Stimulated activated CD4-positive, alpha-beta T cell treated with anti-CD3 and anti-CD28 coated beads, Interleukin-2, amount 100 ng/mL, for 4 hours (primary cell): ENCODE measurements around the gene COL23A1.

Experiments
- DNase-seq: peaks from one replicate; pipeline ENCODE4 v3.0.0-alpha.2; 2020; ENCODE audit warnings: low read depth

COL23A1 gene

DNA sequence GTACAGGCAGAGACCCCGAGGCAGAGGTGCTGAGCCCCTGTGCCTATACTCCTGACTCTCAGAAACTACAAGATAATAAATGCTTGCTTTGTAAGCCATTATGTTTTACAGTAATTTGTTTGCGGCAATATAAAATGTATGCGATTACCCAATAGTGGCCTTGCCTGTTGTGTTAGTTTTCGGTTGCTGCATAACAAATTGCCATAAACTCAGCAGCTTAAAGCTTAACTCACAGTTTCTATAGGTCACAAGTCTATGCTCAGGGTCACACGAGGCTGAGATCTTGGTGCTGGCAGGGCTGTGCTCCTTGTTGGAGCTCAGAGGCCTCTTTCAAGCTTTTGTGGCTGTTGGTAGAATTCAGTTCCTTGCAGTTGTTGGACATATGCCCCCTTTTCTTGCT is 114.8 kb downstream of the COL23A1 start:
- DNase-seq = no peak

DNA sequence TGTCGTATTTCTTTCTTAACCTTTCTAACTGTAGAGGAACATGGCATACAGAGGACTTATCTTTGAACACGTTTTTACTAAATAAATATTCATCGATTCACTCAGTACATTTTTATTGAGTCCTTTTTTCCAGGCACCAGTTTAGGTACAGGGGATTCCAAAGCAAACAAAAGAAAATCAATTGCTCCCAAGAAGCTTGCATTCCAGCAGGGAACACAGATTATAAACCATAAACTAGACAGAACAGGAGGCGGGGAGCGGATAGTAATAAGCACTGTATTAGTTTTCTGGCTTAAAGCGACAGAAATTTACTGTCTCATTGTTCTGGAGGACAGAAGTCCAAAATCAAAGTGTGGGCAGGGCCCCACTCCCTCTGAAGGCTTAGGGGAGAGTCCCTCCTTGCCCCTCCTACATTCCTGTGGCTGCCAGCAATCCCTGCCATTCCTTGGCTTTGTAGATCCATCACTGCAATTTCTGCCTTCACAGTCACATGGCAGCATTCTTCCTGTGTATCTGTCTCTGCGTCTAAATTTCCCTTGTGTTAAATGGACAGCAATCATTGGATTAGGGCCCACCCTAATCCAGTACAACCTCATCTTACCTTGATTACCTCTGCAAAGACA is 115.5 kb downstream of the COL23A1 start:
- no peak for DNase-seq

DNA sequence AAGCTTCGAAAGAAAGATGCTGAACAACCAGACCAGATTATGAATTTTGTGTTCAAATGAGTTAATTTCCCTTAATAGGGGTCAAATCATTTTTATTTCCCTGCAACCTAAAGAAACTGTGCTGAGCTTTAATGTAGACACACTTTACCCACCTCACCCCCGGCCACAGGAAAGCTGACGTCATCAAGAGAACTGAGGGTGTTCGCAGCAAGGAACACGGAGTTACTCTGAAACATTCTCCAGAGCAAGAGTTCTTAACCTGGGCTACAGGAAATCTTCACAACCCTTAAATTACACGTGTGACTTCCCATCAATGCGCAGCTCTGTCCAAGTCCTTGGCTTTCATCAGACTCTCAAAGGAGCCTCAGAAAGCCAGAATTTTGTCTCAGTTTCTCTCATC is 116.3 kb downstream of the COL23A1 start:
- DNase-seq = no peak

DNA sequence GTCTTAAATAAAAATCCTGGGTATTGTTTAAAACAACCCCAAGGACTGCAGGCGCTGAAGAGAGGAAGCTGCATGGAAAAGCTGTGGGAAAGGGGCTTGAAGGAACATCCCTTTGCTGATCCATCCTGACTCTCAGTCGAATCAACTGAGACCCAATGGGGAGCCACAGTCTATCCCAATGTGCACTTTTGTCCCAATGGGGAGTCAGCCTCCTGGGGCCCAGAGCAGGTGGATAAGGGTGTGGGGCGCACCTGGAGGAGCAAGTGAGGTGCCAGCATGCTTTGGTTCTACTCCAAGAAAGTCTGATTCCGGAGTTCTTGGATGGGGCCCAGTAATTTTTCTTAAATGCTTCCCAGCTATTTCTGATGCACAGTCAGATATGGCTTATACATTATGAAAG is 118.1 kb downstream of the COL23A1 start:
- DNase-seq = no peak

DNA sequence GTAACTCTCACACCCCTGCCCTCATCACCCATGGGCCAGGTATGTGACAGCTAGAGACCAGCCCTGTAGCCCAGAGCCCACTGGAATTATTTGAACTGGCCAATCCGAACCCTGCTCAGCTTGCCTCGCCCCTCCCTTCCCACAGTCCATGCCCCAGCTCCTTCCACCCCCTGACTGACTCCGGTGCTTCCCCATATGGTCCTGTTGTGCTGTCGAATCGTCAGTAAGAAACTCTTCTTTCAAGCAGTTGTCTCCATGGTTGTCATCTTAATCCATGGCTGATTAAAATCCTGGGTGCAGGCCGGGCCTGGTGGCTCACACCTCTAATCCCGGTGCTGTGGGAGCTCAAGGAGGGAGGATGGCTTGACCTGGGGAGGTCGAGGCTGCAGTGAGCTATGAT is 118.5 kb downstream of the COL23A1 start:
- DNase-seq = no peak

DNA sequence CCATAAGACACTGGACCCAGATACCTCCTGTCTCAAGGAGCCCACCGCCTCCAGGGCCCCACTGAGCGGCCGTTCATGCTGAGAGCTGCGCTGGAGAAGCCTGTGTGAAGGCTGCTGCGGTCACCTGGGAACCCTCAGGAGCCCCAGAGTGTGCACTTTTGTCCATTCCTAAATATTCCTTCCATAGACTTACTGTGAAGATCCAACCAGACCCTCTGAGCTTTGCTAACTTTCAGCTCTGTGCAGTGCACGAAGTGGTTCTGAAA is 119.5 kb downstream of the COL23A1 start:
- no peak for DNase-seq

DNA sequence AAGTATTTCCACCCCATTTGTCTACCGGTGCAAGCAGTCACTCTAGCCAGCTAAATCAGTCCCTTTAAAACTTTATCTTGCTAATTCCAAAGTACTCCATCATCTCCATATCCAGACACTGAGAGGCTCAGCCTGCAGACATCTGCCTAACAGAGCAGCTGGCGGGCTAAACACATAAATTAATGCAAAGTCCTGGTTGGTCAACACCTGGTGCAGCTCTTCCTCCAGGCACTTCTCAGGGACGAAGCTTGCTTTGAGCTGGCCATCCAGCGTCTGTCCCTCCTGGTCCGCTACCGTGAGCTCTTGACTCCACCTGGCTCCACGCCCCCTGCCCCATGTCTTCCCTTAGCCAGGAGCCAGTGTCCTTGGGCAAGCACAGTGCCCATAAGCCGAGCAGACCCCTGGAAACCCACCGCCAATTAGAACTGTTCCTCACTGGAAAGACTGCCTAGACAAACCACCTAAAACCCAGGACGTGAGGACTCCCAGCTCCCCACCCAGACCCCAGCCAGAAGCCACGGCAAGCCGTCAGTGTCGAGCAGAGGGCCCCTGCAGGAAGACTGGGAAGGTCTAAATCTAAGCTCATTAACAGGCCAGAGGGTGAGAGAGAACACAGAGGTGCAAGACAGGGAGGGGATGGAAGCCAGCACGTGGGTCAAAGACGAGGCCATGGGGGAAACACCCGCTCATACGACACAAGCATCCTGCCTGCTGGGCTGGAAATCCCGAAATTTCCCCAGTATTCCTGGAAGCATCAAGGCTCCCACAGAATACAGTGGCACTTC is 120.0 kb downstream of the COL23A1 start:
- no peak for DNase-seq

DNA sequence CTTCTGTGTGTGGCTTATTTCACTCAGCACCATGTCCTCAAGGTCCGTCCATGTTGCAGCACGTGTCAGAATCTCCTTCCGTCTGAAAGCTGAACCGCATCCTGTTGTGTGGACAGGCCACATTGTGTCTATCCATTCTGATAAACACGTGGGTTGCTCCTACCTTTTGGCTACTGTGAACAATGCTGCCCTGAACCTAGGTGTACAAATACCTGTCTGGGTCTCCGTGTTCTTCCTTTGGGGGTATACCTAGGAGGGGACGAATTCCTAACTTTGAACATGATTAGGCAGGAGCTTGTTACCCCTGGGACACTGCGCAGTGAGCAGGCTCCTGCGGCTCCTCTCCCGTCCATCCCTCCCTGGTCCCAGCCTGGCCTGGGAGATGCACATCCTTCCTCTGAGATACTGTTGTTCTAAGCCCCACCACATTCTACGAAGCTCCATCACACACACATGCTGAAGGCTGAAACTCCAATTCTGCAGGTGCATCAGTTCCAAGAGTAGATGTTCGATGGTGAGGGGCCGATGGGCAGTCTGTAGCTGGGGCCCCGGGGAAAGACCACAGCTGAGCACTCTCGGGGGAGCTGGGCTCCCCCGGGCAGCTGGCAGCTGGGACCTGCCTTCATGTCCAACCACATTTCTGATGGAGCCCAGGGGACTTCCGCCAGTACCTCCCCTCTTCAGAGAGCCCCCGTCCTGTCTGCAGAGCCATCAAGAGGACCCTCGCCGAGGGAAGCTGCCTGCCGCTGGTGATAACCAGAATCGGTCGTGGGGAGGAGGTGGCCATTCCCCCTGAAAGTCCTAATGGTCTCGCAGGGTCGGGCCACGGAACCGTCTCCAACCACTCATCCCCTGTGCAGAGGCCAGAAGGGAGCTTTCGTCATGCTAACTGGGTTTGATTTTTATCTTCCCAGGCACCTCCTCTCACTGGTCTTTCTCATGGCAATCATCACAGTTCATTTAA is 120.9 kb downstream of the COL23A1 start:
- no peak for DNase-seq

DNA sequence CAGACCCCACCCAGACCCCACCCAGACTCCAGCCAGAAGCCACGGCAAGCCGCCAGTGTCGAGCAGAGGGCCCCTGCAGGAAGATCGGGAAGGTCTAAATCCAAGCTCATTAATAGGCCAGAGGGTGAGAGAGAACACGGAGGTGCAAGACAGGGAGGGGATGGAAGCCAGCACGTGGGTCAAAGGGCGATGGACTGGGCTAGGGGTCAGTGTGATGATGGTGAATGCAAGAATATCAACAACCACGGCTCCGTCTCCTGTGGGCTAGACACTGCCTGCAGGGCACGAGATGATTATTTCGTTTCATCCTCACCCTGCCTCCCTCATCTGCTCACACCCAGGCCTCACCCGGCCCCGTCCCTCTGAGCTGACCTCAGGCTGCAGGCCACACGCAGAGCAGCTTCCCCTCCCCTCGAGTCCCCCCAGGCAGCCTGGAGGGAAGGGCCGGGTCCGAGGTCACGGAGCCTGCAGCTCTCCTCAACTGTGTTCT is 122.0 kb downstream of the COL23A1 start:
- no peak for DNase-seq

DNA sequence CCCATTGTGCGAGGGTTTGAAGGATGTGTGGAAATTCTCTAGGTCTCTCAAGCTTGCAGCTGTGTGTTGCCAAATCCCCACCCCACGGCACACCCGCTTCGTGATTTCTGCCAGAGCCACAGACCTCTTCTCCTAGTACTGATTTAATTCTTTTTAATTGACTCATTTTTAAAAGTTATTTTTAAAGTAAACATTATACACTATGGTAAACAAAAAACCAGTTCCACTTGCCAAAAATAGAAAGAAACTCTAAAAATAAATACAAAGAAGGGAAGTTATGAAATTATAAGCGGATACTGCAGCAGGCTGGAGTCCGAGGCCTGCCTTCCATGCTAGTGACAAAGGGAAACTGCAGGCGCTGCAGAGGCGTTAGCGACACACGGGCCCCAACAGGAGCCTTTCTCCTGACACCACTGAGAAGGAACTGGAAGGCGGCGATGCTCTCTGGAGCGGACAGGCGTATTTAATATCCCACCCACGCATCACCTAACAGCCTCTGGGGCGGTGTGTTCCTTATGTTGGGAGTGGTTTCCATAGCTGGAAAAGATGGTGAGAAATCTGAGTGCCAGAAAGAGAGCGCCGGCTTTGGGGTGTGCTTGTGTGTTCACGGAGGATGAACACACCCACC is 122.5 kb downstream of the COL23A1 start:
- DNase-seq = no peak

DNA sequence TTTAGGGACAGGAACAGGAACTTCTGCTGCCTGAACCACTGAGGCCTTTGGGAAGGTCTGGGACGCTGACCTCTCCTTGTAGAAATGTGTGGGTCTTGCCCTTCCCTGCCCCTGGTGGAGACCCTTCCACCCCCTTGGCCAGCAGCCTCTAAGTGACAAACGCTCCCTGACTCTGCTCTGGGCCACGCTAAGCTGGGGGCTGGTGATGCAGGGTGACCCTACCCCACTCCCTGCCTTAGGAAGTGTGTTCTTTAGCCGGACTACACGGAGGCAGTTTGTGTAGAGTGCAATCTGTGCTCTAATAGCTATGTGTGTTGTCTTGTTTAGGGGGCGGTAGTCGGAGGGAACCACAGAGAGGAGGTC is 123.0 kb downstream of the COL23A1 start:
- no peak for DNase-seq

DNA sequence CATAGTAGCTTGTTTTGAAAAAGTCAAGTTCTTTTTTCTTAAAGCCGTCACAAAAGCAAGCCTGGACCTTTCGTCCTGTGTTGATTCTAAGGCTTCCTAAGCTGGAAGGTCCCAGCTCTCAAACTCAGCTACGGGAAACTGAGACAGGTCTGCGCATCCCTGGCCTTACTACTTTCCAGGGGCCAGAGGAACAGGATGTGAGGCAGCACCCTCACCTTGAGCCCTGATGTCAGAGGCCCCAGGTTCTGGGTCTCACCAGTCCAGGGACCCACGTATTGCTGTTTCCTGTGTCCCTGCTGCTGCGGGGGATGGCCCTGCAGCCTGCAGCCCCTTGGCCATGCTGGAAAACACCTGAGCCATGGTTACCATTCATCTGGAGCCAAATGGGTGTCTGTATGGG is 123.9 kb downstream of the COL23A1 start:
- no peak for DNase-seq

DNA sequence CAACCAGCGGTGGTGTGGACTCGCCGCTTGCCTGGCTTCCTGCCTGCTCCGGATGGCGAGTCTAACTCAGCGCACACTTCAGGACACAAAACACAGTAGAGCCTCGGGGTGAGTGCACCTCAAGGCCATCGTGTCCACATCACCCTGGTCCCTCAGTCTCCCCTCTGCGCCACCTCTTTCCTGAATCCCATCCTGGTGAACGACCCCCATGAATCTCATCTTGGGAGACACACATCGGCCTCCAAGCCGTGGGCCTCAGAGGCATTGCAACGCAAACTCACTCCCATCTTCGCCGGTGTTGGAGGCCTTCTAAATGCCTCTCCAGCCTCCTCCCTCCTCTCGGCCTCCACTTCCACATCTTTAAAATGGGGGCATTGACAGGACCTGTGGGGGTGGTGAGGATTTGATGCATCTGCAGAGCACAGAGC is 124.3 kb downstream of the COL23A1 start:
- no peak for DNase-seq

DNA sequence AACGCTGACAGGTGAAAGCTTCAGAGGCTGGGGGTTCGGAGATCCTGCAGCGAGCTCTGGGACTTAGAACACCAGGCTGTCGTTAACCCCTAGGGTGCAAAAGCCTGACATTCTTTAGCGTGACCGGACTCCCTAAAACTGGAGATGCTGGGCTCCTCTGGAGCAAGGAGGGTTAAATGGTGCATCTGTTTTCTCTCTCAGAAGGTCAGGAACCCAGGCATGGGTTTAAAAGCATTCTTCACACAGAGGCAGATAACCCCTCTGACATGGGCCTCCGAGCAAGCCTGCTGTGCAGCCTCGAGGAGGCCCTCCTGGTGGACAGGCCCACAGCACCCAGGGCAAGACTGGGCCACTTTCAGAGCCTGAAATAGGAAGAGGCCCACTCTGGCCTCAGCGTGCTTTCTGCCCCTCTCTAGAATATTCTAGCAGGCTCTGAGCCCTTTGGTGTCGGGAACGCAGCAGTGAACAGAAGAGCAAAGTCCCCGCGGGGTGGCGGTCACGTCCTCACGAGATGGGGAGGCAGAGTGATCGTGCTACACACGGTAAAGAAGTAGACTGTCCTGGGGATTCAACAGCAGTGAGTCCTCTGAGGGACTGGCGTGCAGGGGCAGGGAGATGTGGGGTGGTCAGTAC is 124.8 kb downstream of the COL23A1 start:
- DNase-seq = no peak

DNA sequence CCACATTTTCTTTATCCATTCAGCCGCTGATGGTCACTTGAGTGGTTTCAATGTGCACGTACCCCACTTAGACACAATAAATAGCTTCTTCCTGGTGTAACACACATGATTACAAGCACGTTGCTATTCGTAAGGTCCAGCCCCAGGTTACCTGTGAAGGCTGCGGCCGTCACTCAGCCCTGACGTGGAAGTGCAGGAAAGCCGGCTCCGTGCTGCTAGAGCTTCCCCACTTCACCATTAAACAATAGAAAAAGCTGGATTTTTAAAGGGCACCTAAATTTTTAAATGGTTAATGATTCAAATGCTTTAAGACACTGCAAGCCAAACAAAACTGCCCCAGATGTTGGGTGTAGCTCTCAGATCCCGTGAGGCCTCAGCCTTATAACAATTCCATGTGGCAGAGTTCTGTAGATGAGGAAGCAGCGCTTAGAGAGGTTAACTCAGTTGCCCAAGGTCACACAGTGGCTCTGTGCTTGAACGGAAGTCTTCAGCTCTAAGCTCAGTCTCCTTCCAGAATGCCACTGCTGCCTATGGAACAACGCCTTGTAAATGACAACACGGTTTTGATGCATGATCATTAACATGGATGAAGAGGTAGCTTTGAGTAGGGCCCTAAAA is 125.7 kb downstream of the COL23A1 start:
- DNase-seq = no peak

DNA sequence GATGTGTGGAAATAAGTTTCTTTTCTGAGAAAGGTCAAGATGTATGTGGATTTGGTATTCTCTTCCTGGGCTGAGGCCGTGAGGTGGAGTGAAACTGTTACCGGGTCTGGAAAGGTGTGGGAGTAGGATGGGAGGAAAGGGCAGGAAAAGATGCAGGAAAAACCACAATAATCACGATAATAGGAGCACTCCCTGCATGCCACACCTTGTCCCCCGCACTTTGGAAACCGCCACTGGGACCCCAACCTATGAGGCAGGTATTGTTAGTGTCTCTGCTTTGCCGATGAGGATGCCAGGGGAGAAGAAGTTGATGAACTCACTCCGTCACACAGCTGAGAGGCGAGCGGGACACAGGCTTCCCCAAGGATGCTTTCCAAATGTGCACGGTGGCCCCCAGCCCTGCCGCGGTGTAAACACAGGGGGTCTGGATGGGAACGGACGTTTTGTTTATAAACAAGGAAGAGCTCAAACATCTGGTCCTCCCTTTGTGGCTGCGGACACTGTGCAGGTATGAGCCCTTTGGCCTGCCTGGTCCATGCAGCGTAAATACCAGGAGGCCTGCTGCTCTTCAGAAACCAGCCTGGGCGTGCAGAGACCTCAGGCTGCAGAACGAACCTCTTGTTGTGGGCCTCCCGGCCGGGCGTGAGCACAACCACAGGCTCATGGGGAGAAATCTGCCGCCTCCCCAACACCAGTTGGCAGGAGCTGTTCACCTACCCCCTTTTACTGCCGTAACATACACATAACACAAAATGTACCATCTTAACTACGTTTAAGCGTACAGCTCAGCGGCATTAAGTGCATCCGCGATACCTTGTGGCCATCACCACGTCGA is 126.7 kb downstream of the COL23A1 start:
- no peak for DNase-seq

DNA sequence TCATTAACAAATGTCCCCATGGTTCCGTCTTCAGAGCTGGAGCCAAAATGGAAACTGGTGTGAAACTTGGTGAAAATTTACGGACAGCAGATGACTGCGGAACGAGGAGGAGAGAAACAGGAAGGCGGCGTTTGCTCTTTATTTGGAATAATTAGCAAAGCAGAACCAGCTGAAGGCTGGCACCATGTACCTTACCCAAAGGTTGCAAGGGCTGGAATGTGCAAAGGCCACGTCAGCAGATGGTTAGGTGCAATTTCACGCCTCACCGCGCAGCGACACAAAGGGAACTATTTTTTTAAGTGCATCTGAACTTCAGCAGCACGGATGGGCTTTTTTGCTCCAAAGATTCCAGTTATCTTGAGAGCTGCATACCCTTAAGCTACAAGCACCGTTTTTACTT is 127.4 kb downstream of the COL23A1 start:
- no peak for DNase-seq

DNA sequence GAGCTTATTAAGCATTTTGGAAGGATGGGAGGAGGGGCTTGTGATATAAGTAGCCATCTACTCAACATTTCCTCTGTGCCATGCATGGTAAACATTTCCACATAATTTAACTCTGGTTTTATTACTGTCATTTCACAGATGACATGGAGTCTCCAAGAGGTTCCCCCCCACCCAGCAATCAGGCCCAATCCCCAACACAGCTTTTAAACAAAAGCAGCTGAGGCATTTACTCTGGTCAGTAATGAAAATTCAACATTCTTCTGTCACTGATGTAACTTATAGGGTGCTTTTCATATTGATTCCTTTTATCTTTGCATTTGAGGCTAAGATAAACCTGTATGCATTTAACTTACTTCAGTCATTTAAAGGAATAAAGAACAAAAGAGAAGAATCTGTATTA is 128.1 kb downstream of the COL23A1 start:
- no peak for DNase-seq

DNA sequence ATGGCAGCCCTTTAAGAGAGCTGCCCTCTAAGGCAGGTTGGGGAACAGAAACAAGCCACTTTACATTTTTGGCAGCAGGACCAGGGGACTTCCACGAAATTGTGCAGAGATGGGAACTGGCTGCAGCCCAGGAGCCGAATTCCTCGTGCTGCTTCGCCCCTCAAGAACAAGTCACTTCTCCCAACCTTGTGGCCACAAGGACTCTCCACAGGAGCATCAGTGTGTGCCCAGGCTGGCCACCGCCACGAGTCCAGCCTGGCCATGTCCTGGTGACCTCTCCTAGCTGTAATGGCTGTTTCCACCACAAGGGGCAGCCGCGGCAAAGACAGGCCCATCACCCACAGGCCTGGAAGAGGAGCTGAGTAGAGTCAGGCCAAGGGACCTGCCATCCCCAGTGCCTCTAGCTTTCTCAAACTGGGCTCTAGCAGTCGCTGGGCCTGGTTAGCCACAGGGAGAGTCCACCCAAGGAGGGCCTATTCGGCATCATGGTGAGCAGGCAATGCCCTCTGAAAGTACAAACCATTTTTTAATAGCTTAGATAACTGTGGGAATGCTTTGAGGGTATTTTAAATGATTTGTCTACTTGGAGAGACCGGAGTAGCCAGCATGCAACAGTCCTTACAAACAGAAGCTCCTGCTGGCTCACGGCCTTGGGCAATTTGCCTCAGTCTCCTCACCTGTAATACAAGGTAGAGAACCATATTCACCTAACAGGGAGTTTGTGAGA is 129.0 kb downstream of the COL23A1 start:
- peak; percentile 5 for DNase-seq

DNA sequence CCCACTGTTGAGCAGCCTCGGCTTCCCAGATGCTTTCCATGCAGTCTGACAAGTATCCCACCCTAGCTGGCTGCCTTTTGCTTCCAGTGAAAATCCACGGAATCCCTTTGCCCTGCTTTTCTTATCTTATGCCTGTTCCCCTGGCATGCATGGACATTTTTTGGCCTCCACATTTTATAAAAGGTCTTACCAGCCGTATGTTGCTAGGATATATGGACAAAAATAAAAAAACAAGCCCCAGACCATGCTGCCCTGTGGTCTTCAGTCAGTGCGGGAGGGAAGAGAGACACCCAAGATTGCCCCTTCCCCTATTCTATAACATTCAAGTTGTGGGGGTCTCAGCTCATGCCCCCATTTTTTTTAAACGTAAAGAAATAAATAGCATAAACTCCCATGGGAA is 129.6 kb downstream of the COL23A1 start:
- DNase-seq = no peak
